Fibroblast of lung (primary cell): ENCODE results near the gene RNF217.

ENCODE experiments used
- CTCF ChIP-seq, 2 donors: IDR thresholded peaks in 1 of 2; conservative IDR thresholded peaks in 1 of 2; 1 replicate in 1 of 2; 2 replicates in 1 of 2; pipeline ENCODE4 v1.5.1; 2011 to 2012; ENCODE audit warnings: low read length in 2 of 2, control low read depth in 1 of 2, inconsistent platforms in 1 of 2, low read depth in 1 of 2, mild to moderate bottlenecking in 1 of 2
- EZH2 ChIP-seq: IDR thresholded peaks from 2 replicates; pipeline ENCODE4 v1.5.1; 2012; ENCODE audit warnings: low read length, control low read depth, mild to moderate bottlenecking; ENCODE audit errors: missing control alignments

DNA sequence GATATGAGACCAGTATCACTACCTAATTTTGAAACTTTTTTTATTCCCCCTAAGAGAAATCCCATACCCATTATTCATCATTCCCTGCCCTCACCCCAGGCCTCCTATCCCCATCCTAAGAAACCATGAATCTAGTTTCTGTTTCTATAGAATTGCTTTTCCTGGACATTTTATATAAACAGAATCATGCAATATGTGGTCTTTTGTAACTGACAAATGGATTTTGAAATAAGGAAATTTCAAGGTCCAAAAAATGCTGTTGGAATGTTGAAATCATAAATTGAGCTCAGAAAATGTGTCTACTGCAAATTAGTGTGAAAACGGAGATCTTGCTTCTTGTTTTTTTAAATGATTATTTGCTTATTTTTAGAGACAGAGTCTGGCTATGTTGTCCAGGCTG is 25.1 kb downstream of the RNF217 start:
- TF ChIP-seq CTCF (conservative IDR thresholded peaks at IDR 0.05 in 1 of 2, IDR thresholded peaks at IDR 0.05 in 1 of 2; ENCODE audit: low read depth in 1 of 2, low read length in 2 of 2), result no peak
- TF ChIP-seq EZH2, result no peak
